ENCODE measurements around the gene THADA.

Gene THADA

GRCh38 chr2:43314299-43314927 lies 281.4 kb downstream of the THADA start:
- Histone ChIP-seq H4K20me1 (ENCODE audit: control insufficient read depth, insufficient read depth, low read depth, low read length) (no peaks in the 10 kb centered on the region), H3K4me1 (ENCODE audit: control insufficient read depth, low read length) (no peaks in the 10 kb centered on the region), H3F3A (ENCODE audit: control insufficient read depth, insufficient read depth) (no peaks in the 10 kb centered on the region), H3K36me3 (ENCODE audit: control insufficient read depth, low read length) (peaks cover 4% of the 10 kb centered on the region; the same call in 1 of the 2 replicates), H3K9me3 (ENCODE audit: control insufficient read depth, insufficient read depth, low read length) (no peaks in the 10 kb centered on the region), H3K27me3 (ENCODE audit: control insufficient read depth, low read length) (no peaks in the 10 kb centered on the region), H3K27ac (ENCODE audit: low read depth, low read length) (no peak overlapping the region), H3K4me3 (ENCODE audit: low read length) (no peak overlapping the region), H3K9me2 (replicated peaks; ENCODE audit: control insufficient read depth, low read length) (no peaks in the 10 kb centered on the region), H3K79me2 (ENCODE audit: control insufficient read depth, low read length) (no peaks in the 10 kb centered on the region), H3K4me2 (ENCODE audit: low read length) (no peak overlapping the region)
- no peak for TF ChIP-seq EZH2phosphoT487 (IDR thresholded peaks at IDR 0.05; ENCODE audit: borderline replicate concordance, low read length)
- TF ChIP-seq CTCF (IDR thresholded peaks at IDR 0.05; ENCODE audit: low read depth, low read length, poor library complexity, severe bottlenecking), result no peak

- Histone ChIP-seq H4K20me1 (ENCODE audit: control insufficient read depth, insufficient read depth, low read depth, low read length) (no peaks in the 10 kb centered on the region), H3K4me1 (ENCODE audit: control insufficient read depth, low read length) (no peaks in the 10 kb centered on the region), H3K4me2 (ENCODE audit: low read length) (no peak overlapping the region), H3F3A (ENCODE audit: control insufficient read depth, insufficient read depth) (no peaks in the 10 kb centered on the region), H3K36me3 (ENCODE audit: control insufficient read depth, low read length) (no peaks in the 10 kb centered on the region; the same call in 1 of the 2 replicates), H3K79me2 (ENCODE audit: control insufficient read depth, low read length) (no peaks in the 10 kb centered on the region), H3K9me3 (ENCODE audit: control insufficient read depth, insufficient read depth, low read length) (no peaks in the 10 kb centered on the region), H3K9me2 (replicated peaks; ENCODE audit: control insufficient read depth, low read length) (no peaks in the 10 kb centered on the region), H3K27me3 (ENCODE audit: control insufficient read depth, low read length) (no peaks in the 10 kb centered on the region), H3K4me3 (ENCODE audit: low read length) (no peak overlapping the region), H3K27ac (ENCODE audit: low read depth, low read length) (no peak overlapping the region)
- no peak for TF ChIP-seq EZH2phosphoT487 (IDR thresholded peaks at IDR 0.05; ENCODE audit: borderline replicate concordance, low read length)
- no peak for TF ChIP-seq CTCF (IDR thresholded peaks at IDR 0.05; ENCODE audit: low read depth, low read length, poor library complexity, severe bottlenecking)
Observed at GRCh38 chr2:43313642-43314017, 282.2 kb downstream of the THADA start.

- Histone ChIP-seq H3K9me3 (ENCODE audit: control insufficient read depth, insufficient read depth, low read length) (no peaks in the 10 kb centered on the region), H3K4me3 (ENCODE audit: low read length) (no peak overlapping the region), H3K4me2 (ENCODE audit: low read length) (no peak overlapping the region), H3K27me3 (ENCODE audit: control insufficient read depth, low read length) (no peaks in the 10 kb centered on the region), H3K27ac (ENCODE audit: low read depth, low read length) (no peak overlapping the region), H3F3A (ENCODE audit: control insufficient read depth, insufficient read depth) (no peaks in the 10 kb centered on the region), H3K79me2 (ENCODE audit: control insufficient read depth, low read length) (no peaks in the 10 kb centered on the region), H3K4me1 (ENCODE audit: control insufficient read depth, low read length) (no peaks in the 10 kb centered on the region), H3K36me3 (ENCODE audit: control insufficient read depth, low read length) (no peaks in the 10 kb centered on the region; the same call in 1 of the 2 replicates), H4K20me1 (ENCODE audit: control insufficient read depth, insufficient read depth, low read depth, low read length) (no peaks in the 10 kb centered on the region), H3K9me2 (replicated peaks; ENCODE audit: control insufficient read depth, low read length) (no peaks in the 10 kb centered on the region)
- TF ChIP-seq EZH2phosphoT487 (IDR thresholded peaks at IDR 0.05; ENCODE audit: borderline replicate concordance, low read length) (no peak), CTCF (IDR thresholded peaks at IDR 0.05; ENCODE audit: low read depth, low read length, poor library complexity, severe bottlenecking) (no peak)
Observed at GRCh38 chr2:43312755-43313641, 282.8 kb downstream of the THADA start.

All from DOHH2 (cell line).